Measurements from ENCODE around the gene ACTL10. TPM values are rescaled to one million over a fixed set of nuclear protein-coding genes. Genes with fewer than 3 reads are reported as not detected.
A peak's percentile ranks its signal among the peaks of the same experiment; 100 is the strongest.

The ACTL10 gene
- total and polyA plus RNA-seq, 2 of the 13 experiments (the other 11 are each of a cell fraction or from before 2014, with no cell fraction given): not detected

DNA sequence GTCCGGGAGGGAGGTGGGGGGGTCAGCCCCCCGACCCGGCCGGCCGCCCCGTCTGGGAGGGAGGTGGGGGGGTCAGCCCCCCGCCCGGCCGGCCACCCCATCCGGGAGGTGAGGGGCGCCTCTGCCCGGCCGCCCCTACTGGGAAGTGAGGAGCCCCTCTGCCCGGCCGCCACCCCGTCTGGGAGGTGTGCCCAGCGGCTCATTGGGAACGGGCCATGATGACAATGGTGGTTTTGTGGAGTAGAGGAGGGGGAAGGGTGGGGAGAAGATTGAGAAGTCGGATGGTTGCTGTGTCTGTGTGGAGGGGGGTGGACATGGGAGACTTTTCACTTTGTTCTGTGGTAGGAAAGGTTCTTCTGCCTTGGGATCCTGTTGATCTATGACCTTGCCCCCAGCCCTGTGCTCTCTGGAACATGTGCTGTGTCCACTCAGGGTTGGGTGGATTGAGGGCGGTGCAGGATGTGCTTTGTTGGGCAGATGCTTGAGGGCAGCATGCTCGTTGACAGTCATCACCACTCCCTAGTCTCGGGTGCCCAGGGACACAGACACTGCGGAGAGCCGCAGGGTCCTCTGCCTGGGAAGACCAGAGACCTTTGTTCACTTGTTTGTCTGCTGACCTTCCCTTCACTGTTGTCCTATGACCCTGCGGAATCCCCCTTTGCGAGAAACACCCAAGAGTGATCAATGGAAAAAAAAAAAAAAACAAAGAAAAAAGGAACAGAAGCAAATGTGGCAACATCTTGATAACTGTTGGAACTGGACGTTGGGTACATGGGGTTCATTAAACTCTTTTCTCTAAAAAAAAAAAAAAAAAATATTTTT, 35.1 kb downstream of the ACTL10 start (continued):
- no peak for TF ChIP-seq AKNA (CRISPR knock-in tag; IDR thresholded peaks at IDR 0.05; ENCODE audit: borderline replicate concordance)
- peak; percentile 82; the same call in 1 of the 2 replicates for TF ChIP-seq SMAD1 (CRISPR knock-in tag; IDR thresholded peaks at IDR 0.05; ENCODE audit: borderline replicate concordance, low read depth)
- no peak for TF ChIP-seq ZNF552 (CRISPR knock-in tag; IDR thresholded peaks at IDR 0.05; ENCODE audit: borderline replicate concordance)
- no peak for TF ChIP-seq SIN3A (IDR thresholded peaks at IDR 0.05; ENCODE audit: borderline replicate concordance, low read depth, low read length)
- no peak for TF ChIP-seq ZNF678 (CRISPR knock-in tag; IDR thresholded peaks at IDR 0.05)
- TF ChIP-seq ZNF766 (CRISPR knock-in tag; IDR thresholded peaks at IDR 0.05; ENCODE audit: borderline replicate concordance): no peak
- TF ChIP-seq, protein P1, sequence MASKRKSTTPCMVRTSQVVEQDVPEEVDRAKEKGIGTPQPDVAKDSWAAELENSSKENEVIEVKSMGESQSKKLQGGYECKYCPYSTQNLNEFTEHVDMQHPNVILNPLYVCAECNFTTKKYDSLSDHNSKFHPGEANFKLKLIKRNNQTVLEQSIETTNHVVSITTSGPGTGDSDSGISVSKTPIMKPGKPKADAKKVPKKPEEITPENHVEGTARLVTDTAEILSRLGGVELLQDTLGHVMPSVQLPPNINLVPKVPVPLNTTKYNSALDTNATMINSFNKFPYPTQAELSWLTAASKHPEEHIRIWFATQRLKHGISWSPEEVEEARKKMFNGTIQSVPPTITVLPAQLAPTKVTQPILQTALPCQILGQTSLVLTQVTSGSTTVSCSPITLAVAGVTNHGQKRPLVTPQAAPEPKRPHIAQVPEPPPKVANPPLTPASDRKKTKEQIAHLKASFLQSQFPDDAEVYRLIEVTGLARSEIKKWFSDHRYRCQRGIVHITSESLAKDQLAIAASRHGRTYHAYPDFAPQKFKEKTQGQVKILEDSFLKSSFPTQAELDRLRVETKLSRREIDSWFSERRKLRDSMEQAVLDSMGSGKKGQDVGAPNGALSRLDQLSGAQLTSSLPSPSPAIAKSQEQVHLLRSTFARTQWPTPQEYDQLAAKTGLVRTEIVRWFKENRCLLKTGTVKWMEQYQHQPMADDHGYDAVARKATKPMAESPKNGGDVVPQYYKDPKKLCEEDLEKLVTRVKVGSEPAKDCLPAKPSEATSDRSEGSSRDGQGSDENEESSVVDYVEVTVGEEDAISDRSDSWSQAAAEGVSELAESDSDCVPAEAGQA (IDR thresholded peaks at IDR 0.05; ENCODE audit: low read depth): no peak
- TF ChIP-seq, protein P1 (CRISPR knock-in tag; IDR thresholded peaks at IDR 0.05; ENCODE audit: borderline replicate concordance): no peak
- TF ChIP-seq MXI1 (IDR thresholded peaks at IDR 0.05; ENCODE audit: borderline replicate concordance, low read depth, low read length): no peak
- no peak for TF ChIP-seq ZBTB1 (CRISPR knock-in tag; IDR thresholded peaks at IDR 0.05; ENCODE audit: borderline replicate concordance)
- TF ChIP-seq ZNF546 (CRISPR knock-in tag; conservative IDR thresholded peaks at IDR 0.05): no peak
- peak; percentile 96 for TF ChIP-seq ZNF543 (CRISPR knock-in tag; IDR thresholded peaks at IDR 0.05)
- TF ChIP-seq NCOA2 (CRISPR knock-in tag; IDR thresholded peaks at IDR 0.05): peak; percentile 78
- TF ChIP-seq DMAP1 (CRISPR knock-in tag; IDR thresholded peaks at IDR 0.05): peak; percentile 90
